Adrenal gland (tissue), 12 donors: ENCODE data around the gene PRELID3B. TPM values are rescaled to one million over a fixed set of nuclear protein-coding genes. Genes with fewer than 3 reads are reported as not detected.

Experiments used
- DNase-seq, 7 donors: peaks; one replicate each; pipeline ENCODE4 v3.0.0-alpha.2; 2019 to 2020
- H3K27ac ChIP-seq, 5 donors: fragments of 200-600 bp; sonication (generic) in 4 of 5; 1 replicate in 3 of 5; 2 replicates in 2 of 5; pipeline versions ENCODE4 v1.5.1 to v1.8.0; 2016 to 2020; ENCODE audit warnings: mild to moderate bottlenecking in 1 of 5
- H3K27me3 ChIP-seq: fragments of 200-600 bp; 2 replicates; pipeline ENCODE4 v1.8.0; 2021
- H3K36me3 ChIP-seq, 2 donors: fragments of 200-600 bp; replicated peaks in 1 of 2; 1 replicate in 1 of 2; 2 replicates in 1 of 2; pipeline versions ENCODE4 v1.5.1 to v1.8.0; 2018 to 2022
- H3K4me1 ChIP-seq, 2 donors: fragments of 200-600 bp; replicated peaks in 1 of 2; 1 replicate in 1 of 2; 2 replicates in 1 of 2; pipeline versions ENCODE4 v1.5.1 to v1.8.0; 2018 to 2021
- H3K4me3 ChIP-seq, 4 donors: fragments of 200-600 bp; sonication (generic) in 3 of 4; one replicate each; pipeline ENCODE4 v1.5.1; 2016 to 2018
- H3K9me3 ChIP-seq, 3 donors: fragments of 200-600 bp; sonication (generic) in 1 of 3; replicated peaks in 1 of 3; 1 replicate in 2 of 3; 2 replicates in 1 of 3; pipeline versions ENCODE4 v1.5.1 to v1.8.0; 2016 to 2021
- POLR2A ChIP-seq, 2 donors: fragments of 450-650 bp; IDR thresholded peaks; one replicate each; pipeline ENCODE4 v1.6.1; 2017; ENCODE audit warnings: antibody characterized with exemption in 2 of 2, mild to moderate bottlenecking in 2 of 2, moderate library complexity in 1 of 2
- WGBS, 4 donors: extraction: QIAGEN DNeasy Blood & Tissue Kit in 2 of 4; methylation state at CpG; one replicate each; pipeline versions ENCODE4 v1.1.5 to v1.1.7; 2013 to 2017; 5-methylcytosine and 5-hydroxymethylcytosine counted together
- intact Hi-C, 2 donors: fragments of 100-400 bp; cut with DNase I; formaldehyde crosslinking; loops; one replicate each; pipeline versions ENCODE4 v1.14.1 to v1.15.0; 2022 to 2023
- polyA plus RNA-seq, 3 donors: library from polyadenylated mRNA; stranded (reverse); fragments of 200-250 nt in 2 of 3; fragments of 350-450 nt in 1 of 3; fragmentation: Illumina TruSeq in 1 of 3; extraction: RNeasy Lipid Tissue Mini Kit (QIAGEN cat#74804) in 1 of 3; gene quantifications; one replicate each; pipeline ENCODE4 v1.2.3, GENCODE V29; 2013 to 2014
- total RNA-seq, 9 donors: library from RNA; depleted of rRNA in 4 of 9; stranded (reverse); fragments of >200 nt in 4 of 9; fragments of 120-200 nt in 1 of 9; fragmentation: NEBNext Ultra II Directional in 1 of 9; extraction: Animal tissue kit (Norgen Biotek cat#: 25700) in 1 of 9; gene quantifications; one replicate each; pipeline versions ENCODE4 v1.1.0 to v1.2.4, GENCODE V29; 2013 to 2023
- TF ChIP-seq, protein P1 (sequence below), 6 experiments: fragments of 450-650 bp in 4 of 6; fragments of 200-600 bp in 2 of 6; sonication (generic) in 1 of 6; IDR thresholded peaks; 1 replicate in 5 of 6; 2 replicates in 1 of 6; pipeline versions ENCODE4 v1.5.1 to v1.8.0; 2016 to 2021; ENCODE audit warnings: antibody characterized with exemption in 6 of 6, mild to moderate bottlenecking in 2 of 6, moderate library complexity in 1 of 6
- donor health status: healthy with polysubstance abuse.
- donor health status: Bipolar disorder and iron deficiency.
- donor health status: DM: yes; HTN: yes; CAD: no.
- donor health status: DM: no; HTN: no; CAD: no.
- donor health status: DM: no; HTN: no; CAD: no.
- donor health status: DM: yes; HTN: yes; CAD: no.

PRELID3B gene
- total and polyA plus RNA-seq, 12 donors: 13.3 to 119 (median 47.8) TPM

DNA sequence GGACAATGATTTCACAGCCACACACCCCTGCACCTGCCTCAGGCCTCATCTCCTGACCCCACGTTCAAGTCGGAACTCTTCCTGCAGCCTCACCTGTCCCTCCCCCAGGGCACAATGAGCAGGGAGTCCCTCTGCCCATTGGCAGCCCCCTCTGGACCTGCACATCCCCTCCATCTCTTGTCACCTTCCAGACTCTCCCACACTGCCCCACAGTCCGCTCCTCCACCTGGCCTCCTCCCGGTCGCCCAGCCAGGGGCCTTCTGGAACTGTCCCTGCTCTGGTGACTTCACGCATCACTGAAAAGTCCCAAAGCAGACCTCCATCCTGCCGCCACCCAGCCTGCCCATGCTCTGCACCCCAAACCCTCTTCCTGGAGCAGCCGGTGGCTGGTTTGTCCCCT is 40.2 kb downstream of the PRELID3B start:
- H3K36me3 ChIP-seq: peaks cover 0 to 35% of the 10 kb centered on the region in 2 donors
- intact Hi-C loops: no loop called here

DNA sequence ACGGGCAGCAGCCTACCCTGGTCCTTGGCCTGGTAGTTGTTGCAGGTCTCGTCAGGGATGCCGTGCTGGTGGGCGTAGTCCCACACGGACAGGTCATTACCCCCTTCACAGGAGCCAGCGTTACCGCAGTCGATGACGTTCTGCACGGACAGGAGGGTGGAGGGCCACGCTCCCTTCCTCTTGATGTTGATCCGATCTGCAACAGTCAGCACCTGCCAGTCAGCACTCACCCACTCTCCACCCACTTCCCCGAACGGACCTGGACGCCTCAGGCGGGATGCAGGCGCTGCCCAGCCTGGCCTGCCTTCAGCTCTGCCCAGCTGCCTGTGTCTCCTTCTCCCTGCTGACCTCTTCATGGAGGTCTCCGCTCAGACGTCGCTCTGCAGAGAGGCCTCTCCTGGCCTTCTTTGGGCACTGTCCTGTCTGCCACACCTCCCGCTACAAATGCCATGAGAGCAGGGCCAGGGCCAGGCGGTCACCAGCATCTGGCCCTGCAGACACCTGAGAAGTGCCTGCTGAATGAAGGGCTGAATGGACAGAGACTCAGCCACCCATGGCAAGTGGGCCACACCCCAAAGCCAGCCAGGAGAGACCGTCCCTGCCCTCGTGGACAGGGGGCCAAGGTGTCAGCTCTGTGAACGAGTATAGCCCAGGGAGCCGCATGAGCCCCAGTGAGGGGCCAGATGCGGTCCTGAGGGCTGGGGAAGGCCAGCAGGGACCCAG is 41.0 kb downstream of the PRELID3B start:
- WGBS, 4 donors: 88 to 91% (median 90%) methylated on average over 9 to 27 of the region's 27 CpGs
- TF ChIP-seq POLR2A (IDR thresholded peaks at IDR 0.05): no peak
- TF ChIP-seq, protein P1, sequence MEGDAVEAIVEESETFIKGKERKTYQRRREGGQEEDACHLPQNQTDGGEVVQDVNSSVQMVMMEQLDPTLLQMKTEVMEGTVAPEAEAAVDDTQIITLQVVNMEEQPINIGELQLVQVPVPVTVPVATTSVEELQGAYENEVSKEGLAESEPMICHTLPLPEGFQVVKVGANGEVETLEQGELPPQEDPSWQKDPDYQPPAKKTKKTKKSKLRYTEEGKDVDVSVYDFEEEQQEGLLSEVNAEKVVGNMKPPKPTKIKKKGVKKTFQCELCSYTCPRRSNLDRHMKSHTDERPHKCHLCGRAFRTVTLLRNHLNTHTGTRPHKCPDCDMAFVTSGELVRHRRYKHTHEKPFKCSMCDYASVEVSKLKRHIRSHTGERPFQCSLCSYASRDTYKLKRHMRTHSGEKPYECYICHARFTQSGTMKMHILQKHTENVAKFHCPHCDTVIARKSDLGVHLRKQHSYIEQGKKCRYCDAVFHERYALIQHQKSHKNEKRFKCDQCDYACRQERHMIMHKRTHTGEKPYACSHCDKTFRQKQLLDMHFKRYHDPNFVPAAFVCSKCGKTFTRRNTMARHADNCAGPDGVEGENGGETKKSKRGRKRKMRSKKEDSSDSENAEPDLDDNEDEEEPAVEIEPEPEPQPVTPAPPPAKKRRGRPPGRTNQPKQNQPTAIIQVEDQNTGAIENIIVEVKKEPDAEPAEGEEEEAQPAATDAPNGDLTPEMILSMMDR (IDR thresholded peaks at IDR 0.05): no peak
- no peak for DNase-seq
- Histone ChIP-seq H3K4me3 (no peak overlapping the region), H3K4me1 (peaks cover 10 to 30% of the 10 kb centered on the region in 2 donors), H3K36me3 (peaks cover 0 to 42% of the 10 kb centered on the region in 2 donors), H3K27me3 (no peaks in the 10 kb centered on the region), H3K9me3 (no peaks in the 10 kb centered on the region), H3K27ac (no peak overlapping the region)
- intact Hi-C loops: no loop called here

More for the DNA sequence above, 40.2 kb downstream of the PRELID3B start:
- 82 to 89% (median 84%) methylated on average over 7 to 8 of the region's 8 CpGs for WGBS, 4 donors
- H3K4me1 ChIP-seq: peaks cover 12 to 32% of the 10 kb centered on the region in 2 donors
- H3K27me3 ChIP-seq: no peaks in the 10 kb centered on the region
- no peak for TF ChIP-seq POLR2A (IDR thresholded peaks at IDR 0.05)
- TF ChIP-seq, protein P1 (IDR thresholded peaks at IDR 0.05): no peak
- DNase-seq: no peak
- H3K9me3 ChIP-seq: no peaks in the 10 kb centered on the region
- no peak overlapping the region for H3K4me3 ChIP-seq
- no peak overlapping the region for H3K27ac ChIP-seq

- TF ChIP-seq, protein P1 (IDR thresholded peaks at IDR 0.05): no peak
- H3K4me1 ChIP-seq: peaks cover 10 to 25% of the 10 kb centered on the region in 2 donors
- DNase-seq: no peak
- H3K4me3 ChIP-seq: no peak overlapping the region
- 88 to 93% (median 89%) methylated on average over 3 to 13 of the region's 13 CpGs for WGBS, 4 donors
- peaks cover 0 to 47% of the 10 kb centered on the region in 2 donors for H3K36me3 ChIP-seq
- intact Hi-C loops: no loop called here
- H3K27ac ChIP-seq: no peak overlapping the region
- no peaks in the 10 kb centered on the region for H3K27me3 ChIP-seq
- no peaks in the 10 kb centered on the region for H3K9me3 ChIP-seq
Observed at GRCh38 chr20:59001068-59001448, 41.5 kb downstream of the PRELID3B start.

DNA sequence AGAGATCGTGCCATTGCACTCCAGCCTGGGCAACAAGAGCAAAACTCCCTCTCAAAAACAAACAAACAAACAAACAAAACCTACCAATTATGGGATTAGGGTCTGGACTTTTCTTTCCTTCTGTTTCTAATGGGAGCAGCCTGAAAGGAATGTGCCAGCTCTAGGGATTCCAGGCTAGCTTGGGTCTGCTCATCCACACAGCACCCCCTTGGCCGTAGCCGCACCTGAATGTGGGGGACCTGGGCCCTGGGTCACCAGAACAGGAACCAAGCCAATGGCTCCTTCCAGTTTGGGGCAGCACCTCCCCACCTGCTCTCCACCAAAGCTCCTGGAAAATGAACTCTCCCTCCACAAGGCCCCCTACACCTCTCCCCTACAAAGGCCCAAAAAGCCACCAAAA is 42.3 kb downstream of the PRELID3B start:
- intact Hi-C loops: no loop called here
- H3K36me3 ChIP-seq: peaks cover 0 to 54% of the 10 kb centered on the region in 2 donors

GRCh38 chr20:58998656-58999055 is 43.9 kb downstream of the PRELID3B start:
- no peak for TF ChIP-seq POLR2A (IDR thresholded peaks at IDR 0.05)
- TF ChIP-seq, protein P1 (IDR thresholded peaks at IDR 0.05): no peak
- Histone ChIP-seq H3K36me3 (peaks cover 0 to 71% of the 10 kb centered on the region in 2 donors), H3K27ac (no peak overlapping the region), H3K4me3 (no peak overlapping the region), H3K27me3 (no peaks in the 10 kb centered on the region), H3K9me3 (no peaks in the 10 kb centered on the region), H3K4me1 (peaks cover 0 to under 1% of the 10 kb centered on the region in 2 donors)
- intact Hi-C loops: no loop called here
- 85 to 91% (median 87%) methylated on average over 11 of the region's 11 CpGs for WGBS, 4 donors
- no peak for DNase-seq

More for the DNA sequence above, 42.3 kb downstream of the PRELID3B start:
- TF ChIP-seq POLR2A (IDR thresholded peaks at IDR 0.05): no peak
- no peaks in the 10 kb centered on the region for H3K9me3 ChIP-seq
- no peaks in the 10 kb centered on the region for H3K27me3 ChIP-seq
- H3K4me3 ChIP-seq: no peak overlapping the region
- H3K27ac ChIP-seq: no peak overlapping the region
- no peak for DNase-seq
- H3K4me1 ChIP-seq: peaks cover 5 to 18% of the 10 kb centered on the region in 2 donors
- 59 to 82% (median 70%) methylated on average over 3 of the region's 3 CpGs for WGBS, 4 donors
